ENCODE data around the gene TGFB1I1.
A peak's percentile ranks its signal among the peaks of the same experiment; 100 is the strongest.
"Not testable (repeated sequence)": the region's sequence is repeated elsewhere in the genome, so short reads cannot be mapped to it uniquely, and the experiment has no call there.

The TGFB1I1 gene

GRCh38 chr16:31472709-31473203, 804 bp downstream of the TGFB1I1 start:
- DNase-seq, result no peak

- DNase-seq, result no peak
Observed at GRCh38 chr16:31473264-31473984, 1.5 kb downstream of the TGFB1I1 start.

GRCh38 chr16:31474173-31474714, 2.3 kb downstream of the TGFB1I1 start:
- no peak for DNase-seq

- DNase-seq, result no peak
Observed at GRCh38 chr16:31474773-31475738, 3.1 kb downstream of the TGFB1I1 start.

DNA sequence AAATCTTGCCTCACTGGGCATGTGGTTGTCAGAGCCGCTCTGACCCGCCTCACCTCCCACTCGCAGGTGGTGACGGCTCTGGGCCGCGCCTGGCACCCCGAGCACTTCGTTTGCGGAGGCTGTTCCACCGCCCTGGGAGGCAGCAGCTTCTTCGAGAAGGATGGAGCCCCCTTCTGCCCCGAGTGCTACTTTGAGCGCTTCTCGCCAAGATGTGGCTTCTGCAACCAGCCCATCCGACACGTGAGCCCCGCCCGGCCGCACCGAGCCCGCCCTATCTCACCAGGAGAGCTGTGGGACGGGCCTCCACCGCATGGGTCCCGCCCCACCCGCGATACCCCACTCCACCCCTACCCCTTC, 4.0 kb downstream of the TGFB1I1 start:
- DNase-seq, result no peak

DNA sequence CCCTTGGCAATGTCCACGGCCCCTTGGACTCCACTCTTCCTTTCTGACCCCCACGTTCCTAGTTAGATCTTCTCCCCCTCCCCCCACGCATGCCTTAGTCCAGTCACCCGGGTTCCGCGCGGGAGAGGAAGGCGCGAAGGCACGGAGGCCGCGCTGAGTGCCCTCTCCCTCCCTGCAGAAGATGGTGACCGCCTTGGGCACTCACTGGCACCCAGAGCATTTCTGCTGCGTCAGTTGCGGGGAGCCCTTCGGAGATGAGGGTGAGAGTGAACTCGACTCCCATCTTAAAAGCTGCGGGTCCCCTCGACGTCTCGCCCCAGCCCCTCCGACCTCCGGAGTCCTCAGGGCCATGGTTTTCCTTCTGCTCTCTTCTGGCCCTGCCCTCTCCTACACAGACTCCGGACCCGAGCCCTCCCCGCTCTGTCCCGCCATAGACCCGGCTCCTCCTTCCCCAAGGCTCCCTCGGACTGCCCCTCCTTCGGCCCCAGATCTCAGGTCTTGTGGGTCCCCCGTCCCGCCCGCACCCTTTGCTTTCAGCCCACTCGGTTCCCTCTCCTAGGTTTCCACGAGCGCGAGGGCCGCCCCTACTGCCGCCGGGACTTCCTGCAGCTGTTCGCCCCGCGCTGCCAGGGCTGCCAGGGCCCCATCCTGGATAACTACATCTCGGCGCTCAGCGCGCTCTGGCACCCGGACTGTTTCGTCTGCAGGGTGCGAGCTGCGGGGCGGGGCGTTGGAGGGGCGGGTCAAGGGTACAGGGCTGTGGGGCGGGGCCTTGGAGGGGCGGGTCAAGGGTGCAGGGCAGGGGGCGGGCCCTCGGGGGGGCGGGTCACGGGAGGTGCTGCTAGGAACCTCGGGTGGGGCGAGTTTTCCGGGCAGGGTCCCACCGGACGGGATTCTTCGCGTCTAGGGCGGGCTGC, 4.6 kb downstream of the TGFB1I1 start:
- peak; percentile 91 to 92 for DNase-seq

DNA sequence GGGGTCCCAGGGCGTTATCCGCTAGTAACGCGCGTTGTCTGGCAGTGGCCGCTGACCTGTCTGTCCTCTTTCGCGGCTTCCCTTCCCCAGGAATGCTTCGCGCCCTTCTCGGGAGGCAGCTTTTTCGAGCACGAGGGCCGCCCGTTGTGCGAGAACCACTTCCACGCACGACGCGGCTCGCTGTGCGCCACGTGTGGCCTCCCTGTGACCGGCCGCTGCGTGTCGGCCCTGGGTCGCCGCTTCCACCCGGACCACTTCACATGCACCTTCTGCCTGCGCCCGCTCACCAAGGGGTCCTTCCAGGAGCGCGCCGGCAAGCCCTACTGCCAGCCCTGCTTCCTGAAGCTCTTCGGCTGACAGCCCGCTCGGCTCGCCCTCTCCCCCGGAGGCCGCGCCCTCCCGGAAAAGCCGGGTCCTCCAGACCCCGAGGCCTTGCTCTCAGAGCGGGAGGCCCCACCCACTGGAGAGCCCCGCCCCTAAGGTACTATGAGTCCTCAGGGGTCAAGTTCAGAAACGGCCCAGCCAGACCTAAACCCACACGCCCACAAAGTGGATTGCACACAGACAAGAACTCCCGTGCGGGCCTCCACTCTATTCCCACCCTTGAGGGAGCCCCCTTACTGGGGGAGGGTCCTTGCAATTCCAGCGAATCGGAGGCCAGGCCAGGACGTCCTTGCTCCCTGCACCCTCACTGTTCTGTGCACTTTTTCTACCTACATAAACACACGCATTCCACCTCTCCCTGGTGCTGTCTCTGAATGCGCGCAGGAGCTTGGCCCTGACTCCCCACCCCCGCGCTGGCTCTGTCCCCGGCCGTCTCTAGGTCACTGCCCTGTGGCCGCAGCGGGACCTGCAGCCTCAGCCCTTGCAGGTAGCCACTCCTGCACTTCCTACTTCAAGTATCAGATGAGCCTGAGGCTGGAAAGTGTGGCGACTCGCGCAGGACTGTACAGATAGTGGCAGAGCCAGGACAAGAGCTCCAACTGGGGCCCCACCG, 5.6 kb downstream of the TGFB1I1 start:
- DNase-seq, result peak in 1 of 2 experiments; percentile 26

GRCh38 chr16:31478956-31479355, 7.0 kb downstream of the TGFB1I1 start:
- no peak for DNase-seq

DNA sequence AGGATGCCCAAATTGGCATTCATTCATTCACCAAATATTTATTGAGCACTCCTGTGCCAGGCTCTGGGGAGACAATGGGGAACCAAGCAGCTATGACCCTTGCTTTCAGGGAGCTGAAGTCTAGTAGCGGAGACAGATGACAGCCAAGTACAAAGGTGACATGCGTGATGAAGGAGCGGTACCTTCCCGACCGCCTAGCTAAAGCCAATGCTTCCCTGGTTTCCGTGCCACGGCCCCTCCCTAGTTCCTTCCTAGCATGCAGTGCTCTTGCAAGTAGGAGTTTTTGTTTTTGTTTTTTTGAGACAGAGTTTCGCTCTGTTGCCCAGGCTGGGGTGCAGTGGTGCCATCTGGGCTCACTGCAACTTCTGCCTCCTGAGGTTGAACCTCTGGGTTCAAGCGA, 7.8 kb downstream of the TGFB1I1 start:
- no peak for DNase-seq

DNA sequence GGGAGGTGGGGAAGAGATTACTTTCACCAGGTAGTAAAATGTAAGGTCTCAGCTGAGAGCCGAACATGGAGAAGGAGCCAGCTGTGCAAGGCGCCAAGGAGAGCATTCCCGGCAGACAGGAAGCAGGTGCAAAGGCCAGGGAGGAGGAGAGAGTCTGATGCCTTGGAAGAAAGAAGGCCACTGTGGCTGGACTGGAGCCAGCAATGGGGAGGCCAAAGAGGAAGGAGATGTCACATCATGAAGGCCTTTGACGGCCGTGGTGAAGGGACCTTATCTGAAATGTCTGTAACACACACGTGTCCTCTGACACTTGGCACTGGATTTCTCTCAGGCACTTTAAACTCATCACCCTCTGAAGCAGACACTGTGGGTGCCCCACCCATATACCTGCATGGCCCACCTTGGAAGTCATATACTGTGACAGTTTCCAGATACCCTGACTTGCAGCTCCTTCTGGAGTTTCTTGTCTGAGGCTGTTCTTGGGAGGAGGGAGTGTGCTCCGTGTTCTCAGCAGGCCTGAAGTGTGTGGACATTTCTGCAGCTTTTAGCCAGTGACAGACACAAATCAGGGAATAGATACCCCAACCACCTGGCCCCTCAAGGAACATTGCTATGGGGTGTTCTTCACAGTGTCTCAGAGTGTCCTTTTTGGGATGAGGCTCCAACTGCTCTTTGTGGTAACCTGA, 9.0 kb downstream of the TGFB1I1 start:
- no peak for DNase-seq

GRCh38 chr16:31483081-31483480, 11.1 kb downstream of the TGFB1I1 start, which contains the start of gene SLC5A2:
SLC5A2 (plus strand) TSS chr16:31483123; CDS start chr16:31483137, 14 bp downstream.
- no peak for DNase-seq

GRCh38 chr16:31484048-31484447, 12.1 kb downstream of the TGFB1I1 start:
- not testable (repeated sequence) for DNase-seq

GRCh38 chr16:31484491-31485171, 12.7 kb downstream of the TGFB1I1 start:
- DNase-seq, result no peak

DNA sequence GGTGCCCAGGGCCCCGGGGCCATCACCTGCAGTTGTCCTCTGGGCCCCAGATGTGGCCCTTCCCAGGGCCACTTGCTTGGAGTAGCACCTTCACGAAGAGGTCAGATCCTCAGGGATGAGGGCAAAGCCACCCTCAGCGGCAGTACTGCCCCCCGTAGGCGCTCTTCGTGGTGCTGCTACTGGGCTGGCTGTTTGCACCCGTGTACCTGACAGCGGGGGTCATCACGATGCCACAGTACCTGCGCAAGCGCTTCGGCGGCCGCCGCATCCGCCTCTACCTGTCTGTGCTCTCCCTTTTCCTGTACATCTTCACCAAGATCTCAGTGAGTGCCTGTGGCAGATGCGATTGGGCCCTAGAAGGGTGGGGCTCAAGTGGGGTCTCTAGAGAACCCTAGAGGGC, 13.6 kb downstream of the TGFB1I1 start:
- no peak for DNase-seq

- DNase-seq, result no peak
Observed at GRCh38 chr16:31486045-31486444, 14.1 kb downstream of the TGFB1I1 start.

- DNase-seq, result no peak
Observed at GRCh38 chr16:31487071-31487719, 15.2 kb downstream of the TGFB1I1 start.

DNA sequence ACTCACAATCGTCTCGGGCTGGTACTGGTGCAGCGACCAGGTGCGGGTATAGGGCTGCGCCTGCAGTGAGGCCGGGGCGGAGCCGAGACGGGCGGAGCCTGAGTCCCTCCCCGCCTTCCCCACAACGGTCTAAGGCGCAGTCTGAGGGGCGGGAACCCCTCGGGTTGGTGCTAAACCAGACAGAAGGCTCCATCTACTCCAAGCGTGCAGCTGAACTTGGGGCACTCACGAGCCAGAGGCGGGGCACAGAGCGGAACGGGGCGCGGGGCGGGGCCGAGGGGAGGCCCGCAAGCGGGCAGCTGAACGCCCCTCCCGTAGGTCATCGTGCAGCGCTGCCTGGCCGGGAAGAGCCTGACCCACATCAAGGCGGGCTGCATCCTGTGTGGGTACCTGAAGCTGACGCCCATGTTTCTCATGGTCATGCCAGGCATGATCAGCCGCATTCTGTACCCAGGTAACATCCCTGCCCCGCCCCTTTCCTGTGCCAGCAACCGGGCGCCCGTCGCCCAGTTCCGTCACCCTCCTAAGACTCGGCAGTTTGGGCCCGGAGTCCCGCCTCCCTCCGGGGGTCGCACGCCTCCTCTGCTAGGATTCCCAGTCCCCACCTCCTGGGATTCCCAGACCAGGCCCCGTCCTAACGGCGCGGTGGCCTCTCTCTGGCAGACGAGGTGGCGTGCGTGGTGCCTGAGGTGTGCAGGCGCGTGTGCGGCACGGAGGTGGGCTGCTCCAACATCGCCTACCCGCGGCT, 15.9 kb downstream of the TGFB1I1 start:
- peak; percentile 67 to 71 for DNase-seq
